GM19043 (cell line): ENCODE results near the gene FAM83F.

Experiments used
- ATAC-seq: cut with Tn5 transposase; IDR thresholded peaks from one replicate; pipeline ENCODE4 v1.9.1; 2021; ENCODE audit warnings: low read depth; ENCODE audit not compliant: unreplicated experiment

The FAM83F gene

DNA sequence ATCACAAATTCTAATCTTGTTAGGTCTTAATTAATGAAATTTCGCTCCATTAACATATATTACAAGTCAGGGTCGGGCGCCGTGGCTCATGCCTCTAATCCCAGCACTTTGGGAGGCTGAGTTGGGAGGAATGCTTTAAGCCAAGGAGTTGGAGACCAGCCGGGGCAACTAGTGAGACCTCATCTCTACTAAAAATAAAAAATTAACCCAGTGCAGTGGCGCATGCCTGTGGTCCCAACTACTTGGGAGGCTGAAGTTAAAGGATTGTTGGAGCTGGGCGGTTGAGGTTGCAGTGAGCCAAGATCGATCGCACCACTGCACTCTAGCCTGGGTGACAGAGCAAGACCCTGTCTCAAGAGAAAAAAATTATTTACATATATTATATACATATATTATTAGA lies 32.7 kb upstream of the FAM83F start:
- ATAC-seq: no peak

- no peak for ATAC-seq
Measured at GRCh38 chr22:39965748-39966147, 29.0 kb upstream of the FAM83F start.

DNA sequence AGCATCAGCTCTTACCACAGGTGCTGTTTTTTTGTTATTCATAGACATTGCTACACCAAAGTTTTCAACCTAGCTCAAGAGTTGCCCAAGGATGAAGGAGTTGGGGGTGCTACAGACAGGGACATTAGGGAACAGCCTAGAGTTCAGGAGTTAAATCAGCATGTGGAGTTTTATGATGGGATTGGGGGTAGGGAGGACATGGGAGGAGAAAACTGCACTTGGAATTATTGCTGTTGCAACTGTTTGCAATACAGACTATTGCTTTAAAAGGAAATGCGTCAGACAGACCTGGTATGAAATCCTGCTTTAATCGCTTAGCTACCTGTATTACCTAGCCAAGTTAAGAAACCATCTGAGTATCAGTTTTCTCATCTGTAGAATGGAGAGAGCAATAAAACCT lies 28.3 kb upstream of the FAM83F start:
- ATAC-seq: no peak

DNA sequence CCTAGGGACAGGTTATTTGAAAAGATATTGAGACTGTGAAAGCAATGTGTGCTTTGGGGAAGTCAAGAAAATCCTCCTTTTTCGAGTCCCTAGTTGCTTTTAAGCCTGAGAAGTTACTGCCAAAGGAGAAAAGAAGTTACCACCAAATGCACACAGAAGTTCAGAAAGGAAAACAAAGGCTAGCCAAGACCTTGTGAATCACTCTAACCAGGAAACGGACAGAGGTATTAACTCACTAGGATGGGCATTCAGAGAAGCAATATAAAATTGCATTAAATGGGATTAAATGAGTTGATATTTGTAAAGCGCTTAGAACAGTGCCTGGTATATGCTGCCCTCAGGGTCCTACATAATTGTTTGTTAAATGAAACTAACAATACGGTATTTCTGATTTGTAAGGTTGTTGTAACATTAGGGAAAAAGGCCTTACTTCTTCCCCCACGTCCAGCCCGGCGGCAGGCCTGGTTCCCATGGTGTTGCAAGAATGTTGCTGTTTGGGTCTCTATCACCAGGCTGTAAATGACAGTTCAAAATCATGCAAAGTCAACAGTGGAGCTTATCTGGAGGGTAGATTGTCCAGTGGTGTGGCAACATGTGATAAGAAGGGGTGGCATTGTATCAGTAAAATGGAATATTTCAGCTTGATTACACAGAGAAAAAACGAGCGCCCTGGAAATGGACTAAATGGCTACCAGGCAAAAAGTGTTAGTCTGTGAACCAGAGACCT lies 27.5 kb upstream of the FAM83F start:
- no peak for ATAC-seq

GRCh38 chr22:39967996-39968972 lies 26.5 kb upstream of the FAM83F start:
- no peak for ATAC-seq

DNA sequence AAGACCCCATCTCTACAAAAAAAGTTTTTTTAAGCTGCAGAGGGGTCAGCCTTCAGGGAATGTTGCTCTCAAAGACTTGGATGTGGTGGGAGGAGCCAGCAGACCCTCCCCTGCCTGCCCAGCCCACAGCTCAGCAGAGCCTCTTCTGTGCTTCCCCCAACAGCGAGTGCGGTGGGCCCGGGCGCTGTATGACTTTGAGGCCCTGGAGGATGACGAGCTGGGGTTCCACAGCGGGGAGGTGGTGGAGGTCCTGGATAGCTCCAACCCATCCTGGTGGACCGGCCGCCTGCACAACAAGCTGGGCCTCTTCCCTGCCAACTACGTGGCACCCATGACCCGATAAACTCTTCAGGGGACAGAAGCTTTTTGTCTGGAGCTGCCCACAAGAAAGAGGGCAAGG lies 24.0 kb upstream of the FAM83F start:
- ATAC-seq: no peak

GRCh38 chr22:39972641-39973040 lies 22.1 kb upstream of the FAM83F start:
- no peak for ATAC-seq

DNA sequence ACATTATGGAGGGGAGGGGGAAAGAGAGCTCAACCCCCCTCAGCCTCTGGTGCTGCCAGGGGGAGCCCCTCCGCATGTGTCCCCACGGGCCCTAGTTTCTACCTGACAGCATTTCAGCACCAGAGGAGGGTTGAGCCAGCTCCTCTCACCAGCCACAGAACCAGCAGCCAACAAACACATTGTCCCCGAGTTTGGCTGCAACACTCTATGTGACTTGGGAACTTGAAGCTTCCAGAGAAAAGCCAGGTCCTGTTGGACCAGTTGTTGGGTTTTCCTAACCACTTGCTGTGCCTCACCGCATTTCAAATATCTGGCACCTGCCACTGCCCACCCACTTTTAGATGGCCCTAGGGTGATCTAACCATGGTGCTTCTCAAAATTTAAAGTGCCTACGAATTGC lies 21.1 kb upstream of the FAM83F start:
- no peak for ATAC-seq

GRCh38 chr22:39974065-39974464 lies 20.7 kb upstream of the FAM83F start:
- ATAC-seq: no peak

DNA sequence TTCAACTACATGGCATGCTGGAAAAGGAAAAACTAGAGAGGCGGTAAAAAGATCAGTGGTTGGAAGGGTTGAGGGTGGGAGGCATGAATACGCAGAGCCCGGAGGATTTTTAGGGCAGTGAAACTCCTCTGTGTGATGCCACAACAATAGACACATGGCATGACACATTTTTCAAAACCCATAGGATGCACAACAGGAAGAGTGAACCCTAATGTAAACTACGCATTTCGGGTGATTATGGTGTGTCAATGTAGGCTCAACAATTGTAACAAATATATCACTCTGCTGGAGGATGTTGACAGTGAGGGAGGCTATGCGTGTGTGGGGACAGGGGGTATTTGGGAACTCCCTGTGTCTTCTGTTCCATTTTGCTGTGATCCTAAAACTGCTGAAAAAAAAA lies 15.7 kb upstream of the FAM83F start:
- no peak for ATAC-seq

GRCh38 chr22:39979458-39979857 lies 15.3 kb upstream of the FAM83F start:
- ATAC-seq: no peak

GRCh38 chr22:39980596-39980995 lies 14.2 kb upstream of the FAM83F start:
- no peak for ATAC-seq

GRCh38 chr22:39983346-39983745 lies 11.4 kb upstream of the FAM83F start:
- no peak for ATAC-seq

DNA sequence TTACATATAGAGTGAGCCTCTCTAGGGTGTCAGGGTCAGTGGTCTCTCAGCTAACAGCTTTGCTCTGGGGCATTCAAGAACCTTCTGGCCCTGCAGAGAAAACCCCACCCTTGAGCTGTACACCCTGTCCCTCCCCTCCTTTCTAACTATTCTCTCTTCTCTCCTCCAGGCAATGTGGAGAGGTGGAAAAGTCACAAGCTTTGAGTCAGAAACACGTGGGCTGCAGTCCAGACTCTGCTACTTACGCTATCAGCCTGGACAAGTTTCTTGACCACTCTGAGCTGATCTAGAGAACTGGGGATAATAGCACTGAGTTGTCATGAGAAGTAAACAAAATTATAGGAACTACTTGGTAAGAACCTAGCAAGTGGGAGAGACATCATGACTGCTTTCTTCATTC lies 10.7 kb upstream of the FAM83F start:
- no peak for ATAC-seq

GRCh38 chr22:39984746-39985145 lies 10.0 kb upstream of the FAM83F start:
- no peak for ATAC-seq

DNA sequence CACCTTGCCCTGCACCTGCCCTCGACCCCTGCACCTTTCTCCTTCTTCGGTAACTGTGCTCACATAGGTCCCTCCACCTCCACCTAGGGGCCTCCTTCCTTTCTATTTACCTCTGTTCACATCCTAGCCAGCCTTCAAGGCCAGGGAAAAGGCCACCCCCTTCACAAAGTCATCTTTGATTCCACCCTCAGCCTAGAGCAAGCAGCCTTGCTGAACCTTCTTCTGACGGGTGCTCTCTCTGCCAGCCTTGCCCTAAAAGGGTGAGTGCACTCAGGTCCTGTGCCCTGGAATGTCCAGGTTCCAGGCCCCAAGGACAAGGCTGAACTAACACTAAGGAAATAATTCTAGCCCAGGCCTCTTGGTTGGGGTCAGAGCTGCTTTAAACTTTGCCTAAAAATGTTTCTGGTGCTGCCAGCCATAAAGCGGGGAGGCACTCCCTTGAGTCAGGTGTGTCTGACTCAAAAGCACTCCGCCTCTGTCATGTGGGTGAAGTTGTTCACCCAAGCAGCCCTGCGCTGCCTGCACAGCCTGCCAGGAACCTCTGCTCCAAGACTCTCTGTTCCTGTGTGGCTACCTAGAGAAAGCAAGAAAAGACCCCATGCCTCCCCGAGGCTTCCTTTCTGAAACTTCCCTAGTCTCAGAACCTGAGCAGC lies 9.2 kb upstream of the FAM83F start:
- ATAC-seq: no peak

DNA sequence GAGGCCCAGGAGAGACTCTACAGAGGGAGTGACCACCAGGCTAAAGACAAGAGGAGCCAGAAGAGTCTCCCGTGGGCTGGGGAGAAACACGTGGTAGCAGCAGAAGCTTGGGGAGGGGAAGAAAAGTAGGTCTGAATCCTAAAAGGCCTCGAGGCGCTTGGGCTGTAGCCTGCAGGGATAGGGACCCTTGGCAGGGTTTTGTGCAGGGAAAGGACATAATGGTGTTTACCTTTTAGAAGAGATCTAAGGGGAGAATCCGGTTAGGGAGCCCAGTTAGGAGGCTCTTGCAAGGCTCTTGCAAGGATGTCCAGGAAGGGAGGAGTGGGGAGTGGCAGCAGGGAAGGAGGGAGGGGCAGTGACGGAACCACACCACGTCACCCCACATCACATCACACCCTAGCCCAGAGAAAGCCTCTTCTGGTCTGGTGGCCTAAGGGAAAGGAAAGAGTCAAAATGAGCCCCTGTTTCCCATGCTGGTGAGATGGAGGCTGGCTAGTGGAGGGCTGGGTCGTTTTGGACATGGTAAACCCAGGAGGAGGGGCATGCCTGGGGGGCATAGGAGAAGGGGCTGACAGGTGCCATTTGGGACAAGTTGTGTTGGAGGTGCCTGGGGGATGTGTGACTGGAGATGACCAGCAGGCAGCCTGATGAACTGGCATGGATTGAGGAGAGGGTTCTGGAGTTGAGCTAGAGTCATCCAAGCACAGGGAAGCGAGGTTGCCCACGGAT lies 6.2 kb upstream of the FAM83F start:
- ATAC-seq: no peak

- no peak for ATAC-seq
Measured at GRCh38 chr22:39989633-39990032, 5.1 kb upstream of the FAM83F start.

- ATAC-seq: no peak
Measured at GRCh38 chr22:39990686-39991085, 4.1 kb upstream of the FAM83F start.

- ATAC-seq: no peak
Measured at GRCh38 chr22:39991159-39991860, 3.4 kb upstream of the FAM83F start.
